GM23248 (cell line): ENCODE measurements around the gene INTS7.

Source experiments
- EZH2 ChIP-seq: fragments of 200-600 bp; sonication (generic); IDR thresholded peaks from 2 replicates; pipeline ENCODE4 v1.6.1; 2018; ENCODE audit warnings: antibody characterized with exemption, mild to moderate bottlenecking; ENCODE audit not compliant: insufficient read depth, poor library complexity, severe bottlenecking
- EZH2phosphoT487 ChIP-seq: fragments of 200-600 bp; sonication (generic); IDR thresholded peaks from 2 replicates; pipeline ENCODE4 v1.6.1; 2018; ENCODE audit warnings: antibody characterized with exemption, moderate library complexity, mild to moderate bottlenecking, low read depth; ENCODE audit not compliant: insufficient read depth

DNA sequence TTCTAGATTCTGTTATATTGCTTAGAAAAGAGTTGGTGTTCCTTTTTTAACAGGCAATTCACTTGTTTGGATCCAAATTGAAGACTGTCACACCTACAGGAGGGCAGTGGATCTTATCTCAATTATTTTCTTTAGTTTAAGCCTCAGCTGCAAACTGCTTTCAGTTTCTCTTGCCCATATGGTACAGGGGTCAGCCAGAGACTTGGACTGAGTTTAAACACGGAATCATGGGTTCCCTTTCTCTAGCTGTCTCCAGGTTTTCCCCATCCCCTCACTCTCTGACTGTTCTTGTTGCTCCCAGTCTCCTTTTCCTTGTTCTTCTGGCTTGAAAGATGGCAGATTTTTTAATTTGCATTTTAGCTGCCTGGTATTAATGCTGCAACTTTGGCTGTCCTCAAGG lies 18.6 kb upstream of the INTS7 start:
- no peak for TF ChIP-seq EZH2
- no peak for TF ChIP-seq EZH2phosphoT487
